Hippocampal formation (tissue), 2 donors: Measurements from ENCODE around the gene SPACDR.
A peak's percentile ranks its signal among the peaks of the same experiment; 100 is the strongest.
"Not testable (repeated sequence)": the region's sequence is repeated elsewhere in the genome, so short reads cannot be mapped to it uniquely, and the experiment has no call there.

Experiments used
- DNase-seq, 2 donors: peaks; one replicate each; lab custom pipeline; 2025; lab: John Stamatoyannopoulos, UW

Gene SPACDR

DNA sequence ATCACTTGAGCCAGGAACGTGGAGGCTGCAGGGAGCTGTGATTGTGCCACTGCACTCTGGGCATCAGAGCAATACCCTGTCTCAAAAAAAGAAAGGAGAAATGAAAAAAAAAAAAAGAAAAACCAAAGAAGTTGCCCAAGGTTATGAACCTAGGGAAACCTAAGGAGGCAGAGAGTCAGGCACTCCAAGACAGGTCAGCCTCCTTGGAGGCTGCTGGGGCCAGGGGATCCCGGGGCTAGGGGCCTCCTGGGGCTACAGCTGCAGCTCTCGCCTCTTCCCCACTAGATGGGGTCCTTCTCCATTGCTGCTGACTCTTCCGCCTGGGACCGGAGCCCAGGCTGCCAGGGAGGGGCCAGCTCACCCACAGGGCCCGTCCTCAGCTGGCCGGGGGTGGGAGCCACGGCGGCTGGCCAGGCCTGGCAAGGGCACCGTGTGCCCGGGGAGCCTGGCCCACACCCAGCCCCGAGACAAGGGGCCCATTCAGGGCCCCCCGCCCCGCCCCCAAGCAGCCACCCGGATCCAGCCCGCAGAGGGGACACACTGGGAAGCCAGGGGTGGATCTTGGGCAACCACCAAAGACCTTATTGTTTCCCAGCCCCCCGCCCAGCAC lies 1.7 kb upstream of the SPACDR start:
- peak; percentile 96 to 99 for DNase-seq

- DNase-seq, result no peak
These were observed 1.2 kb upstream of the SPACDR start for GRCh38 chr7:100465299-100465698.

DNA sequence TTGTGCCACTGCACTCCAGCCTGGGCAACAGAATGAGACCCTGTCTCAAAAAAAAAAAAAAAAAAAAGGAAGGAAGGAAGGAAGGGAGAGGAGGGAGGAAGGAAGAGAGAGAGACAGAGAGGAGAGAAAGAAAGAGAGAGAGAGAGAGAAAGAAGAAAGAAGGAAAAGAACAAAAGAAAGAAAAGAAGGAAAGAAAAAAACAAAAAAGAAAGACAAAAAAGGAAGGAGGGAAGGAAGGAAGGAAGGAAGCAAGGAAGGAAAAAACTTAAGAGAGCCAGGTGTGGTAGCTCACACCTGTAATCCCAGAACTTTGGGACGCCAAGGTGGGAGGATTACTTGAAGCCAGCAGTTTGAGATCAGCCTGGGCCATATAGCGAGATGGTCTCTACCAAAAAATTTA lies 731 bp upstream of the SPACDR start:
- DNase-seq, result no peak

GRCh38 chr7:100457033-100457432 lies 7.0 kb downstream of the SPACDR start:
- DNase-seq, result no peak

DNA sequence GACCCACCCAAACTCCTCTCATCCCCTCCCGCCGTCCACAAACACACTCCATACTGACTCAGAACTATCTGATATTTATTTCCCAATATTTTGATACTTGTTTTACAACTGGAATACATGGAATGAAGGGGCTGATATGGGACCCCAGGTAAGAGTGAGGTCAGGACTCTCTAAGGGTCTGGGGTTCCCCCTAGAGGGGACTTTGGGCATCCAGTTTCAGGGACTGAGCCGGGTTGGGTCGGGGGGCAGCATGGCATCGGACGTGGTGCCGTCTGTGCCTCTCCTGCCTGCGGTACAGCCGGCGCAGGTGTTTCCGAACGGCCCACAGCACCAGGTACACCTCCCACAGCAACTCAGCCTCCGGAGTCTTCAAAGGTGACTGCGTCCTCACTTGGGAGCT lies 7.5 kb downstream of the SPACDR start:
- no peak for DNase-seq

DNA sequence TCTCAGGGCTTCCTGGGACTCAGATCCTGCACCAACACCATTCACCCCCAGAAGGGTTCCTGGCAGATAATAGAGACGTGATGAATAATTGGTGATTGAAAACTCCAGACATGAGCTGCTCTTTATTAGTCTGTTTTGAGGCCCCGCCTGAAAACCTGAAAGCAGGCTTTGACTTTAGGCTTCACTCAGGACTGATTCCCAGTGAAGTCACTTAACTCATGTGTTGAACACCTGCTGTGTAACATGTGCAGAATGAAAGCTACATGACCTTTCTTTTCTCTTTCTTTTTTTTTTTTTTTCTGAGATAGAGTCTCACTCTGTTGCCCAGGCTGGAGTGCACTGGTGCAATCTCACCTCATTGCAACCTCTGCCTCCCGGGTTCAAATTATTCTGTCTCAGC lies 8.9 kb downstream of the SPACDR start:
- DNase-seq, result no peak

- DNase-seq, result not testable (repeated sequence)
These were observed 10.2 kb downstream of the SPACDR start for GRCh38 chr7:100453854-100454253.

DNA sequence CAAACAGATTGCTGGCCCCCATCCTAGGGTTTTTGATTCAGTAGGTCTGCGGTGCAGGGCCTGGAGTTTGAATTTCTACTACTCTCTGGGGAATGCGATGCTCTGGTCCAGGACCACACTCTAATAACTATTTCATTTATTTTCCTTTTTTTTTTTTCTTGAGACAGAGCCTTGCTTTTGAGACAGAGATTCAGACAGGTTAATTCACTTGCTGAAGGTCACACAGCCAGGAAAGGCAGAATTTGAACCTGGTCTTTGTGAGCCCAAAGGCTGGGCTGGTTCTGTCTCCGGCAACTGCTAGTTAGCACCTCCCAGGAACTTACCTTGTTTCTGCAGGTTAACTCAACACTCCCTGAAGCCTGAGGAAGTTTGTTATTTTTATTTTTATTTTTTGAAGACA lies 11.5 kb downstream of the SPACDR start:
- no peak for DNase-seq

DNA sequence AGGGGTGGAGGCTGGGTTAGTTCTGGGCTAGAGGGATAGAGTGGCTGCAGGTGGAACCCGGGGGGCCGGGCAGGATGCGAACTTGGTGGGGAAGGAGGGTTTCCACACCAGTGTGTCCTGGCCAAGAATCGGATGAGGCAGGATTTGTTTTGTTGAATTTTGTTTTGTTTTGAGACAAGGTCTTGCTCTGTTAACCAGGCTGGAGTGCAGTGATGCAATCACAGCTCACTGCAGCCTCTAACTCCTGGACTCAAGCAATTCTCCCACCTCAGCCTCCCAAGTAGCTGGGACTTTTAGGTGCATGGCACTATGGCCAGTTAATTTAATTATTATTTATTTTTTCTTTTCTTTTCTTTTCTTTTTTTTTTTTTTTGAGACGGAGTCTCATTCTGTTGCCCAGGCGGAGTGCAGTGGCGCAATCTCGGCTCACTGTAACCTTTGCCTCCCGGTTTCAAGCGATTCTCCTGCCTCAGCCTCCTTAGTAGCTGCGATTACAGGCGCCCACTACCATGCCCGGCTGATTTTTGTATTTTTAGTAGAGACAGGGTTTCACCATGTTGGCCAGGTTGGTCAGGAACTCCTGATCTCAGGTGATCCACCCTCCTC lies 14.8 kb downstream of the SPACDR start:
- DNase-seq, result no peak

DNA sequence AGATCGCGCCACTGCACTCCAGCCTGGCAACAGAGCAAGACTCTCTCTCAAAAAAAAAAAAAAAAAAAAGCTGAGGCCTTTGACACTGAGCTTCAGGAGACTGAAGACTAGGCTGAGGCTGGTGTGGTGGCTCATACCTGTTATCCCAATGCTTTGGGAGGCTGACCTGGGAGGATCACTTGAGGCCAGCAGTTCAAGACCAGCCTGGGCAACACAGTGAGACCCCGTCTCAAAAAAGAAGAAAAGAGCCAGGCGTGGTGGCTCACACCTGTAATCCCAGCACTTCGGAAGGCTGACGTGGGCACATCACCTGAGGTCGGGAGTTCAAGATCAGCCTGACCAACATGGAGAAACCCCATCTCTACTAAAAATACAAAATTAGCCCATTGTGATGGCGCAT lies 16.7 kb downstream of the SPACDR start:
- DNase-seq, result not testable (repeated sequence)

GRCh38 chr7:100446040-100446439 lies 18.0 kb downstream of the SPACDR start:
- no peak for DNase-seq

DNA sequence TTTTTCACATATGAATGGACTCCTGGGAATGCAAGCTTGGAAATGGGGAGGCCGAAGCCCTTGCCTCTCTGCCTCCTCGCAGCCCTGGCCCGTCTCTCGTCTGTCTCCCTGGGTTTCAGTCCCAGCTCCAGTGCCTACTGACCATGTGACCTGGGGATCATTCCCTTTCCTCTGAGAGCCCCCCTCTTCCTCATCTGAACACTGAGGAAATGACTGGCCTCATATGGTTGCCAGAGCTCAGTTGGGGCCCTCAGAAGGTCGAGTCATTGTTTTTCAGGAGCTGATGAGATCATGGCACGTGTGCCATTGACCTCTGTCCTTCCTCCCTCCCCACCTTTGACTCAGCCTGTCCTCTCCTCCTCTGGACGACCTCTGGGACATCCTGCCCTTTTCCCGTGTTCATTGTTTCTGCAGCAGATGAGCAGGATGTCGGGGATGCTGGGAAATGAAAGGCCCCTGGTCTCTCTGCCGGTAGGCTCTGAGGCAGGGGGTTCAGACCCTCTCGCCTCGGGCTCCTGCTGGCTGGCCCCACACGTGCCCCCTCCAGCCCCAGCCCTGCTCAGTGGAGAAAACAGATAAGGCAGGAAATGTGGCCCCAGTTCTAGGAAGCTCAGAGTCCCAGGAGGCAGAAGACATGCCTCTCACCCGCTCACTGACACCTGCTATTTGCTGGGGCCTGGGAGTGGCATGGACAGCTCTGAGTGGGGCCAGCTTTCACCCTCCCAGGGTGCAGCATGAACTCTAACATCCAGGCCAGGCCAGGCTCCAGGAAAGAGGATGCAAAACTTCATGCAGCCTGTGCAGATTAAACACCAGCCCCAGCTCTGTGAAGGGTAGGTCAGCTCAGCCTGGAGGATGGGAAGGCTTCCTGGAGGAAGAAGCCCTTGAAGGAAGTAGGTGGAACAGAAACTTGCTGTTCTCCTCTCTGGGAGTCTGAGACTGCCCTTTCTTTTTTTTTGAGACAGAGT lies 19.5 kb downstream of the SPACDR start:
- no peak for DNase-seq

DNA sequence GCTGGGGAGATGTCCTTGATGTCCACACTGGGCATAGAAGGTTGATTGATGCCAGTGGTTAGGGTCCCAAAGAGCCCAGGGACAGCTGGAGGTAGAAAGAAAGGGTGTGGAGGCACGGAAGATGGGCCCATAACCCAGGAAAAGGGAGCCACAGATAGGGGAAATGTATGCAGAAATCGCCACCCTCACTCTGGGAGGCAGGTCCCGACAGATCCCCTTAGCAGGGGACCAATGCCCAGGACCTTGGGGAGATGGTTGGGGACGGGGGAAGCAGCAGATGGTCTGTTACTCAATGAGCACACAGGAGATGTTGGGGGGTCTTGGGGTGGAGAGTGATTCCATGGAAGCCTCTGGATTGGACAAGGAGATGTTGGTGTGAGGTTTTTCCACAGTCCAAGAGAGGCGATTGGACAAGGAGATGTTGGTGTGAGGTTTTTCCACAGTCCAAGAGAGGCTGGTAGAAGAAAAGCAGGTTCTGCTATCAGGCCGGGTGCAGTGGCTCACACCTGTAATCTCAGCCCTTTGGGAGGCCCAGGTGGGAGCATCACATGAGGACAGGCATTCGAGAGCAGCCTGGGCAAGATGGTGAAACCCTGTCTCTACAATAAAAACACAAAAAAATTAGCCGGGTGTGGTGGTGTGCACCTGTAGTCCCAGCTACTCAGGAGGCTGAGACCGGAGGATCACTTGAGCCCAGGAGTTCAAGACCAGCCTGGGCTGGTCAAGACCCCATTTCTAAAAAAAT lies 20.8 kb downstream of the SPACDR start:
- no peak for DNase-seq

DNA sequence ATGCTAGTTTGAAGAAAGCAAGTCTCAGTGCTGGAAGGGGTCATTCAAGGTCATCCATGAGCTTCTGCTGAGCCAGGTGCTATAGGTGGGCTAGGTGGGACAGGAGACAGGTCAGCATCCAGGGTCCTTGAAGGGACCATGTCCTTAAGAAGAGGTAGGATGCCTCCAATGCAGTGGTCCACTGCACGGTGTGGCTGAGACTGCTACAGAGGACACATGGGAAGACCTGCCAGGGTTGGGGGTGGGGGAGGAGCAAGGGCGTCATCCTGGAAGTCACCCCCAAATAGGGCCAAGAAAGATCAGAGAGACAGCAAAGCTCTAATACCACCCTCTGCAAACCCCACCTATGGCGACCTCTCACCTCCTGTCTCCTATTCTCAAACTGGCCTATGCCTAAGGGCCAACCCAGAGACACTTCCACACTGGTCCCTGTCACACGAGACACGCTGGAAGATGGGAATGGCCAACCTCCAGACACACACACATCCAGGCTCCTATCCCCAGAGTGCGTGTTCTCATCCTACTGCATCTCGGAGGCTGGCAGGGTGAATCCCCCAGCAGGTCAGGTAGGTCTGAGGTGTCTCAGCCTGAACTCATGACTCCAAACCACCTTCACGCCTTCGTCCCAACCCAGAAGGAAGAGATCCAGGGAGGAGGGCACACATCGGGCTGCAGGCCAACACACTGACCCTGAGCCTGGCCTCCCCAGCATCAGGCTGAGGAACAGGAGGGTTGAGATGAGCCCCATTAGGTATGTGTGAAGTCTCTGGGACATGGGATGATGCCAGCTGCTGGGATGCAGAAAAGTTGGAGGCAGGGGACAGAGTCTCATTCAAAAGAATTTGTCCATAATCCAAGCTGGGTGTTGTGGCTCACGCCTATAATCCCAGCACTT lies 22.2 kb downstream of the SPACDR start:
- no peak for DNase-seq

DNA sequence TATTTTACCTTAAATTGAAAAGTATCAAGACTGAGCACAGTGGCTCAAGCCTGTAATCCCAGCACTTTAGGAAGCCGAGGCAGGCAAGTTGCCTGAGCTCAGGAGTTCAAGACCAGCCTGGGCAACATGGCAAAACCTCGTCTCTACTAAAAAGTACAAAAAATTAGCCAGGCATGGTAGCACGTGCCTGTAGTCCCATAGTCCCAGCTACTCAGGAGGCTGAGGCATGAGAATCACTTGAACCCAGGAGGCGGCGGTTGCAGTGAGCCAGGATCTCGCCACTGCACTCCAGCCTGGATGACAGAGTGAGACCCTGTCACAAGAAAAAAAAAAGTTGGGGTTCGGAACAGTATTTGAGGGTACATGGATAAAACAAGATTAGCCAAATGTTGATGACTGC lies 24.8 kb downstream of the SPACDR start:
- DNase-seq, result not testable (repeated sequence)

DNA sequence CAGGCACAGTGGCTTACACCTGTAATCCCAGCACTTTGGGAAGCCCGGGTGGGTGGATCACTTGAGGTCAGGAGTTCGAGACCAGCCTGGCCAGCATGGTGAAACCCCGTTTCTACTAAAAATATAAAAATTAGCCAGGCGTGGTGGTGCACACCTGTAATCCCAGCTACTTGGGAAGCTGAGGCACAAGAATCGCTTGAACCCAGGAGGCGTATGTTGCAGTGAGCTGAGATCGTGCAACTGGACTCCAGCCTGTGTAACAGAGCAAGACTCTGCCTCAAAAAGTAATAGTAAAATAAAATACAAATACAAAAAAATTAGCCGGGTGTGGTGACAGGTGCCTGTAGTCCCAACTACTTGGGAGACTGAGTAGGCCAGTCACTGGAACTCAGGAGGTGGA lies 25.3 kb downstream of the SPACDR start:
- not testable (repeated sequence) for DNase-seq

DNA sequence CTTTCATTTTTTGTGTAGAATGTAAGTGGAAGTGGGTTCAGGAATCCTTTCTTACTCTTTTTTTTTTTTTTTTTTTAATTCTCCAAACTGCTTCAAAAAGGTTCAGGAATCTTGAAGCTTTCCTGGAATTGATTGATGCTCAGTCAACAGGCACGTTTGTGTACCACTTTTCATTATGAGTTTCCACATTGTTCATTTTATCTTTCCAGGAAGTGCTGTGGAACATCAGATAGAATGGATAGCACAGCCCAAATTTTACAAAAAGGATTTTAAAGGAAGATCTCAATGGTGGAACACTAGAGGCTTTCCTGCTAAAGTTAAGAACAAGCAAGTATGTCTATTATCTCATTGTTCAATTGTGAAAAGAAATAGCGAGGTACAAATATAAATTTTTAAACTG lies 25.9 kb downstream of the SPACDR start:
- DNase-seq, result no peak

DNA sequence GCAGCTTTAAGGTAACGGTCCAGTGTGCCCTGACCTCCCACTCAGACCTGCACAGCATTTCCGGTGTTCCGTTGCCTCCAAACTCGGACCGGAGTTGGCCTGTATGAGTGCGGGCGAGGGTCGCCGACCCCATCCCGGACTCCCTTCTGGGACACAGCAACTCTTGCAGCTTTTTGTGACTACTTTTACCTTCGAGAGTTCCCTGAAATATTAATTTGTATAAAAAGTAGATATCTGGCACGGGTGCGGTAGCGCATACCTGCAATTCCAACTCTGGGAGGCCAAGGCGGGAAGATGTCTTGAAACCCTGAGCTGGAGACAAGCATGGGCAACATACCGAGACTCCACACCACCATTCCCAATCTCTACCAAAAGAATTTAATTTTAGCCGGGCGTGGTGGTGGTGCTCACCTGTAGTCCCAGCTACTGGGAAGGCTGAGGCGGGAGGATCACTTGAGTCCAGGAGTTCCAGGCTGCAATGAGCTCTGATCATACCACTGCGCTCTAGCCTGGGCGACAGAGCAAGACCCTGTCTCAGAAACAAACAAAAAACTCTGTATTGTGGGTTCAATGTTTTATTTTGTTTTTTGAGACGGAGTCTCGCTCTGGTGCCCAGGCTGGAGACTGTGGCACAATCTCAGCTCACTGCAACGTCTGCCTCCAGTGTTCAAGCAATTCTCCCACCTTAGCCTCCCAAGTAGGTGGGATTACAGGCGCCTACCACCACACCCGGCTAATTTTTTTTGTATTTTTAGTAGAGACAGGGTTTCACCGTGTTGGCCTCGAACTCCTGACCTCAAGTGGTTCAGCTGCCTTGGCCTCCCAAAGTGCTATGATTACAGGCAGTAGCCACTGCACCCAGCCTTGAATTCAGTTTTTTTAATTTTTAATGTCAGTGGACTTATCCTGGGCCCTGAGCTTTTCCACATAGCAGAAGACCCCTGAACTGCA lies 26.6 kb downstream of the SPACDR start:
- DNase-seq, result no peak

GRCh38 chr7:100435401-100436304 lies 28.4 kb downstream of the SPACDR start:
- DNase-seq, result no peak
